Frontal cortex (tissue), 4 donors: ENCODE data around the gene VWA1. TPM values are rescaled to one million over a fixed set of nuclear protein-coding genes. Genes with fewer than 3 reads are reported as not detected.
"Not testable (repeated sequence)": the region's sequence is repeated elsewhere in the genome, so short reads cannot be mapped to it uniquely, and the experiment has no call there.

Source experiments
- DNase-seq, 2 donors: peaks; one replicate each; pipeline ENCODE4 v3.0.0; 2012; ENCODE audit warnings: low spot score in 2 of 2
- FAIRE-seq: peaks from 2 replicates; lab custom pipeline; 2012; peaks lifted over from hg19 to GRCh38; lab: Jason Lieb, UNC
- total RNA-seq: library from RNA; depleted of rRNA; stranded (reverse); fragments of >200 nt; gene quantifications from one replicate; pipeline ENCODE4 v1.2.3, GENCODE V29; 2014
- donor health status: control.
- donor health status: control.
- donor health status: control.

The VWA1 gene
- total RNA-seq, 1 donor from 2014 or later: 2.9 TPM

DNA sequence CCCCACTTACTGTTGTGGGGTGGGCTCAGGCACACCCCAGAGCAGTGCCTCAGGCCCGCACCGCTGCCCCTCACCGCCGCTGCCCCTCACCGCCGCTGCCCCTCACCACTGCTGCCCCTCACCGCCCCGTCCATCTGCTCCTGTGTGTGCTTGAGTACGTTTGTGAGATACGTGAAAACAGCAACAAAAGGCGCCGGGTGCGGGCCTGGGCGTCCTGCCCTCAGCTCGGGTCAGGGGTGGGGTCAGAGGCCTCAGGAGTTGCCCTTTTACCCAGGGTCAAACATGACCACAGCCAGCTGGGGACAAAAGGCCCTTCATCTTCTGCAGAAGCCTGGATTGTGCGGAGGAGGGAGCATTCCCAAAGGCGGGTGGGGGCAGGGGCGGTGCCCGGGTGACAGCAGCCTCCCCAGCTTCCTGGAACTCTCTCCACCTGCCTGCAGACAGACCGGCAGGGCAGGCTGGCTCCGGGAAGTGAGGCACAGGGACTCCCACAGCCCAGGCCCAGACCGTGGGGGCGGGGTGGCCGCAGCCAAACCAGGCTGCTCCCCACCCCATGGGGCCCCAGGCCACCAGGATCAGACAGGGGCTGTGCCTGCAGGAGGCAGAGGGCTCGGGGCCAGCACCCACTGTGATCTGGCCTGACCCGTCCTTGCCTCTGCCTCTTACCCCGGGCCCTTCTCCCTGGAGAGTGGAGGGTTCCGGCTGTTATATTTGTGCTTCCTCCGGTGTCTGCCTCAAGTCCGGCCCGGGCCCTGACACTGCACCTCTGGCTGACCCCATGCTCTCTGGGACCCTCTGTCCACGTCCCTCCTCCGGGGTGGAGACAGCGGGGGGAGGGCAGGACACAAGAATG is 2.3 kb upstream of the VWA1 start:
- FAIRE-seq (no peak), DNase-seq (peak; percentile 67 to 80)

DNA sequence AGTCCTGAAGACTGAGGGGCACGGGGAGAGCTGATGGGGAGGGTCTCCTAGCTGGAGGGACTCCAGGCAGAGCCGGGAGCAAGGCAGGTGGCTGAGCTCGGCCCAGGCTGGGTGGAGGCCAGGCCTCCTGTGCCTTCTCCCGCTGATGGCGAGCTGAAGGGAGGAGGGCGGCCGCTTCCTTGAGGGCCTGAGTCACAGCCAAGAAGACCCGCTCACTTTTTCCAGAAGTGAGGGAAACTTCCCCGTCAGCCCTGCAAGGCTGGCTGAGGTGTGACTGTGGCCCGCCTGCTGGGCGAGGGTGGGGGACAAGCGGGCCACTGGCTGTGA is 1.7 kb upstream of the VWA1 start:
- DNase-seq: peak; percentile 51 to 52
- FAIRE-seq: no peak

DNA sequence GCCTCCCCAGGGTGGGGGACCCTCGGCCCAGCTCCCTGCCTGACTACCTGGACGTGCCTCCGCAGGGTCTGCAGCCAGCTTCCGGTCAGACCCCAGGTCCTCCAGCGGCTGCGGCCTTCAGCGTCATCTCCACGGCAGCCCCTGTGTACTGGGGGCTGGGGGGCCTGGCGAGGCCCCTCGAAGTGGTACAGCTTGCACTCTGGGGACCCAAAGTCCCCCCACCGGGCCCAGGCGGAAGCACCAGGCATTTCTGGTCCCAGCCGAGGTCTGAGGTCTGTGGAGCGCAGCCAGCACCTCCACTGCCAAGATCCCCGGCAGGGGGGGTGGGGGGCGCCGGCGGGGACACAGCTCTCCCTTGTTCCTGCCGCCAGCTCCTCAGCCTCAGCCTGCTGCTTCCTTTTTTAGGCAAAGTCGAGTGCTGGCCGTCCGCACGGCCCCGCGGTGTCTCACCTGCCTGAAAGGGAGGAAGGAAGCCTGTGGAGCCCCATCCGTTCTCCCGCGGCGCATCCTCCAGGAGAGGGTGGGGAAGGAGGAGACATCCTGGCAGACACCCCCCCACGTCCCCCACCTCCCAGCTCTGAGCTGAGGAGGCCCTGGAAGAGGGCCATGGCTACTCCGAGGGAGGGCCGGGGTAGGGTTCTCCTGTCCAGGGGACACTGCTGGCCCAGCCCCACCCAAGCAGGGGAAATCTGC is 1.2 kb upstream of the VWA1 start:
- DNase-seq: peak; percentile 72 to 81
- no peak for FAIRE-seq

DNA sequence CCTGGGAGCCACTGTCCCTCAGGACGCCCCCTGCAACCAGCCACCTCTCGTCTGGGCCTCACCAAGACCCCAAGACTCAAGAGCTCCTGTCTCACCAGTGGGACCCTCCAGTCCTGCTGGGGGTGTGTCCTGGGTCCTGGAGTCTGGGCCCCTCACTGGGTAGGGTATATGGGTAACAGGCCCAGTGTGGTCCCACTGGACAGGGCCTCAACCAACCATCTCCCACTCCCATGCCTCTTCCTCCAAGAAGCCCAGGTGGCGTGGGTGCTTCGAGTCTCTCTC is 725 bp upstream of the VWA1 start:
- DNase-seq (peak in 1 of 2 donors; percentile 63), FAIRE-seq (no peak)

DNA sequence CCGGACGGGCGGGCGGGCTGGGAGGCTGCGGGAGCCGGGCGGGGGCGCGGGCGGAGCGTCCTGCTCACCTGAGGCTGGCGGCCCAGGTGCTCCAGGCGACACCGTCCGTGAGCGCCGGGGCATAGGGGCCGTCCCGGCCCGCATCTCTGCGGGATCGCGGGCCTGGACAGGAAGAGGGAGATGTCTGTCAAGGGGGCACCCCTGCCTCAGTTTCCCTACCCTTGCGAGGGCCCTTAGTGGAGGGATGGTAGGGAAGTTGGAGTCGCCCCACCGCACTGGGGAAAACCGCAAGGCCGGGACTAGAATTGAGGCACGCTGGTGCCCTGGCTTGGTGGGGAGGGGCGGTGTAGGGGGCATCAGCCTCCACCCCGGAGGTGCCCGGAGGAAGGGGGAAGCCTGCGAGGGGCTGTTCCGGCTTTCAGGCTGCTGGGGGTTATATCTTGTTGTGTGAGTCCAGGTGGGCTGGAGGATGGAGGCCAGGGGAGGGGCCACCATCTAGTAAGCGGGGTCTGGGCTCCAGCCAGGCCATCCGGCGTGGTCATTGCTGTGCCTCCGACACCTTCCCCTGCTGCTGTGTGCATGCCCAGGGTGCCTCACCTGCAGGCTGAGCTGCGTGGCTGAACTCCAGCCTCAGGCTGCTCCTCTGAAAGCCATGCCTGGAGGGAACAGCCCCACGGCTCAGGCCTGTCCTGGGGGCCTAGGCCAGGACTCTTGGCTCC is 580 bp downstream of the VWA1 start:
- FAIRE-seq: no peak
- peak; percentile 18 to 44 for DNase-seq

DNA sequence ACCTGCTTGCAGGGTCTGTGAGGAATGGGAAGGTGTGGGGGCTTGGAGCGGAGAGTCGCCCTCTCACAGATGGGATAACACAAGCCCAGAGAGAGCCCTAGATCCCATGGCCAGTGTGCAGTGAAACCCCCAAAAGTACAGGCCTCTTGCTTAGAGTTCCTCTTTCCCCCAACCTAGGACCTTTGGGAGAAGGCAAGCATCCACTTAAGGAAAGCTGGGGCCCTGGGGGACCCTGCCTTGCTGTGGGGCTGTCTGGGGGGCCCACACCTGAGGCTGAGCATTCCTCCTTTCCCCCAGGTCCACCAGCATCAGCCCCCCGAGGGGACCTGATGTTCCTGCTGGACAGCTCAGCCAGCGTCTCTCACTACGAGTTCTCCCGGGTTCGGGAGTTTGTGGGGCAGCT is 1.1 kb downstream of the VWA1 start:
- no peak for FAIRE-seq
- peak in 1 of 2 donors; percentile 53 for DNase-seq

DNA sequence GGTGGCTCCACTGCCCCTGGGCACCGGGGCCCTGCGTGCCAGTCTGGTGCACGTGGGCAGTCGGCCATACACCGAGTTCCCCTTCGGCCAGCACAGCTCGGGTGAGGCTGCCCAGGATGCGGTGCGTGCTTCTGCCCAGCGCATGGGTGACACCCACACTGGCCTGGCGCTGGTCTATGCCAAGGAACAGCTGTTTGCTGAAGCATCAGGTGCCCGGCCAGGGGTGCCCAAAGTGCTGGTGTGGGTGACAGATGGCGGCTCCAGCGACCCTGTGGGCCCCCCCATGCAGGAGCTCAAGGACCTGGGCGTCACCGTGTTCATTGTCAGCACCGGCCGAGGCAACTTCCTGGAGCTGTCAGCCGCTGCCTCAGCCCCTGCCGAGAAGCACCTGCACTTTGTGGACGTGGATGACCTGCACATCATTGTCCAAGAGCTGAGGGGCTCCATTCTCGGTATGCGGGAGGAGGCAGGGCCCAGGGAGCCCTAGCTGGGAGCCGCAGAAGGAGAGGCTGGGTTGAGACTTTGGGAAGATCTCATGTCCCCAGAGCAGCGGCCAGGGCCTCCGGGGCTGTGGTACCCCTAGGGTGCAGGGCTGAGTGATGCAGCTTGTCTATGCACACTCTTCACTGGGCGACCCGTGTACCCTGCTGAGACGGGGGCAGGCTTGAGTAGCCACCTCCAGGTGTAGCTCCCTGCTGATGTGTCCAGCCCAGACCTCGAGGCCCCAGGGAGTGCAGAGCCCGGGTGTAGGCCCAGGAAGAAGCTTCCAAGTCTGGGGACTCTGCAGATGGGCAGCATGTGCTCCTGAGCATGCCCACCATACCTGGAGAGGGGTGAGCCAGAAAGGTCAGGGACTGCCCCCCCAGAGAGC is 1.8 kb downstream of the VWA1 start:
- FAIRE-seq: no peak
- peak; percentile 20 to 44 for DNase-seq

DNA sequence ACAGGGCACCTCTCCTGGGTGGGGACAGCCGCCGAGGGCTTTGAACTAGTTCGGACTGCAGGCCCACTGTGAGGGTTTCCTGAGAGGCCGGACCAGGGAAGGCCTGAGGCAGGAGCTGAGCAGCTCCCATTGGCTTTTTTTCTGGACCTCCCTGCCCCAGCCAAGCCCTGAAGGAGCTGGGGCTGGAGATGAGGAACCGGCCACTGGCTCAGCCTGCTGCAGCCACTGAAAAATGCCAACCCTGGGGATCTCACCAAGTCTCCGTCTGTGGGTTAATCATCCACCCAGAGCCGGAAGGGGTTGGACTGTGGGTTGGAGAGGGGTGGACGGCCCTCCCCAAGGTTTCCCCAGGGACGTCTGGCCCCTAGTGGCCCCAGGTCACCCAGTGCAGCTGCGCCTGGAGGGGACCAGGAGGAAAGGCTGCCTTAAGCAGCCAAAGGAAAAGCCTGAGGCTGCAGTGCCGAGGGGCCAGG is 2.5 kb downstream of the VWA1 start:
- DNase-seq (peak; percentile 20 to 29), FAIRE-seq (no peak)

DNA sequence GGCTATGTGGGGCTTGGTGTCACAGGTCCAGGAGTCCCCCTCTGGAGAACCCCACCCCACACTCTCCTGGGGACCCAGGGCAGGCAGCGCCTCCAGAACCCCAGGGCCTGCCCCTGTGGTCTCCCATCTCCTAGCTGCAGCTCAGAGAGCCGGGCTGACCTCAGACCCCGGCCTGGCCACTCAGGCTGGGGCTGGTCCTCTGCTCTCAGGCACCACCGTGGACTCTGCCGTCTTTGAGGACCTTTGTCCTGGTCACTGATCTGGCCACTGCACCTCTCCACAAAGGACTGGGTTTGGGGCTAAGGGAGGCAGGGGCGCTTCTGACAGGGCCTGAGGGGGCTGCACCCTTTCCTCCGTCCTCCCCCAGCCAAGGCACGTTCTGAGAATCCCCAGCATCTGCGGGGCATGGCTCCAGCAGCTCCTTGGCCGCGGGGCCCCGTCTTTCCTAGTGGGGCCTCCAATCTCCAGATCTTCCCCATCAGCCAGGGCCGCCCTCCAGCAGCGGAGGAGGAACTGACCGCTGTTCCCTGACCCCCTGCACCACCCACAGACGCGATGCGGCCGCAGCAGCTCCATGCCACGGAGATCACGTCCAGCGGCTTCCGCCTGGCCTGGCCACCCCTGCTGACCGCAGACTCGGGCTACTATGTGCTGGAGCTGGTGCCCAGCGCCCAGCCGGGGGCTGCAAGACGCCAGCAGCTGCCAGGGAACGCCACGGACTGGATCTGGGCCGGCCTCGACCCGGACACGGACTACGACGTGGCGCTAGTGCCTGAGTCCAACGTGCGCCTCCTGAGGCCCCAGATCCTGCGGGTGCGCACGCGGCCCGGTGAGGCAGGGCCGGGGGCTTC is 3.3 kb downstream of the VWA1 start:
- no peak for FAIRE-seq
- peak in 1 of 2 donors; percentile 39 for DNase-seq

DNA sequence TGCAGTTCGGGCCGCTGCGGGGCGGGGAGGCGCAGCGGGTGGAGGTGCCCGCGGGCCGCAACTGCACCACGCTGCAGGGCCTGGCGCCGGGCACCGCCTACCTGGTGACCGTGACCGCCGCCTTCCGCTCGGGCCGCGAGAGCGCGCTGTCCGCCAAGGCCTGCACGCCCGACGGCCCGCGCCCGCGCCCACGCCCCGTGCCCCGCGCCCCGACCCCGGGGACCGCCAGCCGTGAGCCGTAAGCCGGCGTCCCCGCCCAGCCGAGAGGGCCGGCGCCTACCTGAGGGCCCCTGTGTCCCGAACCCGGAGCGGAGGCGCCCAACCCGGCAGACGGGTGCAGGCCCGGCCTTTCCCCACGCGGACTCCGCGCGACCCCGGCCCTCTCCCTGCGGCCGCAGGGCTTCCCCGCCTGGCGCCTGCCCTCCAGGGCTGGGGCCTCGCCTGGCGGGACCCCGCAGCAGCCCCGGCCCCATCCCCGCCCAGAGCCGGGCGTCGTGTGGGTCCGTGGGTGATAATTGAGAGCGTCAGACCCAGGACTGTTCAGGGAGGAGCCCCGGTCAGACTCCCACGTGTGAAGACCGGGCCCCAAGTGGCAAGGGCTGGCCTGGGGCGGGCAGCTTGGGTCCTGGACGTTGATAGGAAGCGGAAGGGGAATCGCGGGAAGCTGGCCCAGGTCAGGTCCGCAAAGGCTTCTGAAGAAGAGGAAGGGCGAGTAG is 4.2 kb downstream of the VWA1 start:
- FAIRE-seq (no peak), DNase-seq (peak in 1 of 2 donors; percentile 37)

DNA sequence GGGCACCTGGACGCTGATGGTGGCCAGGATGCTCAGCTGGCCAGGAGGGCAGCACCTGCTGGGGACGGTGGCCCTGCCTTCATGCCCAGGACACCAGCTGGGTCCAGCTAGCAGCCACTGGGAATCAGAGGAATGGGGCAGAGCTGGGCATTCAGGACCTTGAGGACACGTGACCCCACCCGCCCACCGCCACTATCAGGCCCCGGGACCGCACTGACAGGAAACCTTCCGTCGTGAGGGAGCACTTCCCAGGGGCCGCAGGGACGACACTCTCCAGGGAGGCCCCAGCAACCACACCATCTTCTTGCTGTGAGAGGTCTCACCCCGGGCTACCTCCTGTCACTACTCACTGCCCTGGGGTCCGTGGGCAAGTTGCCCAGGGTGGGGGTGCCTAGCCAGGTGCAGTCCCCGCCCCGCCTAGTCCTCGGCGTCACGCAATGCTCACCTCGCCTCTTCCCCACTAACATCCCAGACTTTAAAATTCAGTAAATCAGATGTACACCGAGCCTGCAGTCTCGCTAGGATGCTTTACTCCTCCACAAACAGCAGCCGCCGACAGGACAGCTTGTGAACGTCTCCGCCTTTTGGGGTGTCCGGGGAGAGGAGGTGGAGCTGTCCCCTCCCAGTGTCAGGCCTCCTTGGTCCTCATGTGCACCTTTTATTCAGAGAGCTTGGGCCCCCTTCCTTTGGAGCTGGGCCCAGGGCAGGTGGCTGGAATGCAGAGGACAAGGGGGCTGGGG is 4.9 kb downstream of the VWA1 start:
- DNase-seq (peak in 1 of 2 donors; percentile 25), FAIRE-seq (no peak)

DNA sequence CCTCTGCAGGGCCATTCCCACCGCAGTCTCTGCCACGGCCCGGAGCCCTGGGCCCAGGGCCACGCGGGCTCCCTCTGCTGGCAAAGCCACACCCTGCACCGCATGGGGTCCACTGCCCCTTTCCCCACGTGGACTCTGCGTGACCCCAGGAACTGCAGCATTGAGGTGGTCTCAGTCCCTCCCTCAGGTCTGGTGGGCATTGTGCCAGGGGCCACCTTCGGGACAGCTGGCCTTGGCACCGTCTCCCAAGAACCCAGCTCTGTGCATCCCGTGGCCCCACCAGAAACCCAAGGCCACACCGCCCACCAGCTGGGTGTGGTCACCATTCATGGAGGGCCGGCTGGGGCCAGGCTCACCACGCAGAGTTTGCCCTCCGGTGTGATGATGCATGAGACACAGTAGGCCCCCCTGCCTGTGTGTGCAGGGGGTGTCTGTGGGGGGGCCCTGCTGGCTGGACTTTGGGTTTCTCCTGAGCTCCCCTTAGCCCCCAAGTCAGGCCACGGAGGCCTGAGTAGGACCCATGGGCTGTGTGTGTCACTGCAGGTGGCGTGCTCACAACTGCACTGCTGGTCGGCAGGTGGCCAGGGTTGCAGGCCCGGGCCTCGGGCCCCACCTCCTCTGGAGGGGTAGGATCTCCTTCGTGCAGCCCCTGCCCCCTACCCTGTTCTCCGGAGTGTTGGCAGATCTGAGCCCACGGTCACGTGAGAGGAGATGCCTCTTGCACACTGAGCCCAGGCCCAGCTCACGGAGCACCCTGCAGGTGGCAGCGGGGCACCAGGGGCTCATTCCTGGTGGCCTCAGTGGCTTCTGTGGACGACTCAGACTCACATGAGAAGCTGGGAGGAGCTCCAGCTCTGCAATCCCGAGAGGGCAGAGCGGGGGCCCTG is 5.8 kb downstream of the VWA1 start:
- DNase-seq: peak; percentile 82 to 86
- no peak for FAIRE-seq

DNA sequence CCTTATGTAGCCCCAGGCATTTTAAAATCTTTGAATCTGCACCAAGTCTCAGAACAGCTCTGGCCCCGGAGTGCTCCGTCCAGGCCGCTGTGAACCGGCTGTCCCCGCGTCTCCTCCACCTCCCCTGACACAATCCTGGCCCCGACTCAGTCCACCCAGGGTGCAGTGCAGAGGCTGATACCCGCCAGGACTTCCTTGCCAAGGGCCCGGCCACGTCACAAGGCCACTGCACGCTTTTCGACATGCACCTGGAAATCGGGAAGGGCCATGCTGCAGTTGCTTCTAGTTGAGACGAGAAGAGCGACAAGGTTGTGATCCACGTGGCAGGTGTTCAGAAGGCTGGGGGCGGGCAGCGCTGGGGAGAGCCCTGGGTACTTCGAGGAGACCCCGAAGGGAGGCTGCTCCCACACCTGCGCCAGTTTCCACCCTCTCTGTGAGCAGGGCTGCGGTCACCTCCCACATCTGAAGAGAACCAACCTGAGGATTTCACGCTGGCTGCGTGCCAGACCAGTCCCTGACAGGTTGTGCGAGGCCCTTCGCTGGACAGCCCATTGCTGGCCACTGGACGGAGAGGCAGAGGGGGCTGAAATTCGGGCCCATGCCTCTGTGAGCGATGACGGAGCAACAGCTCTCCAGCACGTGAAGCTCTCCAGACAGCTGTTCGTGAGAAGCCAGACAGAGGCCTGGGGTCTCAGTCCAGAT is 6.7 kb downstream of the VWA1 start:
- no peak for FAIRE-seq
- DNase-seq: peak; percentile 16 to 32

DNA sequence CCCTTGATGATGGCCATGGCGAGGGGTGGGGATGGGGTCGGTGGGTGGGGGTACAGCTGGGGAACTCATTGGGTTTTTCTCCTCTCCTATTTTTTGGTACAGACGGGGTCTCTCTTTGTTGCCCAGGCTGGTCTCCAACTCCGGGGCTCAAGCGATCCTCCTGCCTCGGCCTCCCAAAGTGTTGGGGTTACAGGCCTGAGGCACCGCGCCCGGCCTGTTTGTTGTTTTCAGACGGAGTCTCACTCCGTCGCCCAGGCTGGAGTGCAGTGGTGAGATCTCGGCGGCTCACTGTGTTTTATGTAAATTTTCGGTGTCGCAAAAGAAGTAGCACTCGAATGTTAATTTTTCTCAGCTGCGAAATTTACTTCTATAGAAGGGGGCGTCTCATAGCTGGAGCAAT is 11.1 kb downstream of the VWA1 start:
- DNase-seq, FAIRE-seq: not testable (repeated sequence)

DNA sequence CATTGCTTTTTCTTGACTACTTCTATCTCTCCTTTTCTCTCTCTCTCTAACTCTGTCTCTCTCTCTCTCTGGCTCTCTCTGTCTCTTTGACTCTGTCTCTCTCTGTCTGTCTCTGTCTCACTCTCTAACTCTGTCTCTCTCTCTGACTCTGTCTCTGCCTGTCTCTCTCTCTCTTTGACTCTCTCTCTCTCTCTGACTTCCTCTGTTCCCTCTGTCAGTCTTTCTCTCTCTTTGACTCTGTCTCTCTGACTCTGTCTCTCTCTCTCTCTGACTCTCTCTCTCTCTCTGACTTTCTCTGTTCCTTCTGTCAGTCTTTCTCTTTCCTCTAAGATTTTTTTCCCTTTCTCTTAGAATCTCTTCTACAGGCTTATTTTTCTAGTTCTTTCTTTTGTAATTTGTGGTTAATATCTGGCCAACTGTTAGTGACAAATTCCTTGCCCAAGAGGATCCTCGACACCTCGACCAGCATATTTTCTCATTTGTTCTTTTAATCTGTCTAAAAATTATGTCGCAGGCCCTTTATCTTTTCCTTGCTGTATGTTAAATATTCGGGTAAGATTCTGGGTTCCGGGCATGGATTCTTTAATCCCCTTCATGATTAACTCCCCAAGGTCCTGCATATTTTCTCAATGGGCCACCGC is 13.7 kb downstream of the VWA1 start, which contains the start of gene ATAD3C:
ATAD3C (plus strand) TSS at position 591 of the 641 bp plus-strand sequence. CDS start 995 bp downstream, outside the sequence.
- FAIRE-seq: no peak
- no peak for DNase-seq
